ENCODE results near the gene ANLN.

The ANLN gene

GRCh38 chr7:36469236-36469635, 79.6 kb downstream of the ANLN start (continued):
- TF ChIP-seq PRDM10 (tag by site-specific recombination; IDR thresholded peaks at IDR 0.05) = no peak
- no peak for TF ChIP-seq ZNF510 (tag by site-specific recombination; IDR thresholded peaks at IDR 0.05; ENCODE audit: insufficient replicate concordance)
- no peak for TF ChIP-seq ZNF211 (tag by site-specific recombination; IDR thresholded peaks at IDR 0.05; ENCODE audit: low read depth)
- TF ChIP-seq ZNF580 (tag by site-specific recombination; IDR thresholded peaks at IDR 0.05) = no peak
- no peak for TF ChIP-seq ZBTB8A (tag by site-specific recombination; IDR thresholded peaks at IDR 0.05)
- no peak for TF ChIP-seq ZNF132 (tag by site-specific recombination; IDR thresholded peaks at IDR 0.05; ENCODE audit: borderline replicate concordance)
- TF ChIP-seq ZNF274 (IDR thresholded peaks at IDR 0.05; ENCODE audit: low read length) = no peak
- no peak for TF ChIP-seq ZNF274 (tag by site-specific recombination; IDR thresholded peaks at IDR 0.05; ENCODE audit: borderline replicate concordance)
- no peak for TF ChIP-seq ZNF660 (tag by site-specific recombination; IDR thresholded peaks at IDR 0.05)

- ChIA-PET POLR2A (interaction anchor here (0.7 kb wide), 1 partner anchor 252 kb away, joined by 4 read pairs; the partner anchor contains the start of gene AOAH), CTCF (interaction anchor here (0.6 to 1.8 kb wide), 10 partner anchors 8 to 1692 kb away, joined by 3 to 9 read pairs (median 4); no protein-coding TSS in a partner anchor)
- no peaks in the 10 kb centered on the region for H3K9me3 ChIP-seq (ENCODE audit: control insufficient read depth, insufficient read depth, low read depth, low read length)
Observed at GRCh38 chr7:36472141-36472729, 82.6 kb downstream of the ANLN start.

More at GRCh38 chr7:36472141-36472729, 82.6 kb downstream of the ANLN start:
- H3K27ac ChIP-seq (ENCODE audit: extremely low read depth, low read depth, low read length) = no peak overlapping the region
- no peak for TF ChIP-seq ZNF548 (tag by site-specific recombination; IDR thresholded peaks at IDR 0.05)
- no peak for TF ChIP-seq ZFP41 (tag by site-specific recombination; IDR thresholded peaks at IDR 0.05; ENCODE audit: borderline replicate concordance)
- no peak for TF ChIP-seq ZSCAN16 (tag by site-specific recombination; IDR thresholded peaks at IDR 0.05)
- no peak for TF ChIP-seq GLIS1 (tag by site-specific recombination; IDR thresholded peaks at IDR 0.05)
- TF ChIP-seq KLF7 (tag by site-specific recombination; IDR thresholded peaks at IDR 0.05; ENCODE audit: borderline replicate concordance) = no peak
- TF ChIP-seq ZFP69B (tag by site-specific recombination; IDR thresholded peaks at IDR 0.05) = no peak
- no peak for TF ChIP-seq ZNF664 (tag by site-specific recombination; IDR thresholded peaks at IDR 0.05)
- no peak for TF ChIP-seq ZBTB20 (tag by site-specific recombination; IDR thresholded peaks at IDR 0.05)
- no peak for TF ChIP-seq PRDM1 (tag by site-specific recombination; IDR thresholded peaks at IDR 0.05)
- no peak for TF ChIP-seq INSM2 (tag by site-specific recombination; IDR thresholded peaks at IDR 0.05)
- no peak for TF ChIP-seq ZBTB49 (tag by site-specific recombination; IDR thresholded peaks at IDR 0.05; ENCODE audit: low read depth)
- TF ChIP-seq TRIM28 (IDR thresholded peaks at IDR 0.05; ENCODE audit: borderline replicate concordance, low read length) = no peak
- no peak for TF ChIP-seq MEIS1 (CRISPR knock-in tag; IDR thresholded peaks at IDR 0.05; ENCODE audit: borderline replicate concordance)
- no peak overlapping the region for H3K4me3 ChIP-seq (ENCODE audit: low read depth, low read length)
- H3K4me1 ChIP-seq (ENCODE audit: control insufficient read depth, insufficient read depth, low read length) = no peaks in the 10 kb centered on the region
- no peaks in the 10 kb centered on the region for H3K36me3 ChIP-seq (ENCODE audit: control insufficient read depth in 2 of 2, insufficient read depth in 1 of 2, low read length in 2 of 2)

Data from HEK293 (cell line).